Progenitor cell of endocrine pancreas (in vitro differentiated cells): Measurements from ENCODE around the gene LANCL3. TPM values are rescaled to one million over a fixed set of nuclear protein-coding genes. Genes with fewer than 3 reads are reported as not detected.

Experiments
- DNase-seq: peaks from one replicate; pipeline ENCODE4 v3.0.0; 2021; ENCODE audit warnings: low spot score; ENCODE audit not compliant: unreplicated experiment
- H3K27ac Mint-ChIP-seq: 2 replicates; pipeline ENCODE4 v1.8.0; 2021; ENCODE audit warnings: mild to moderate bottlenecking, moderate library complexity, mixed read lengths
- H3K27me3 Mint-ChIP-seq: 2 replicates; pipeline ENCODE4 v1.8.0; 2021; ENCODE audit warnings: mixed read lengths
- H3K36me3 Mint-ChIP-seq: 2 replicates; pipeline ENCODE4 v1.8.0; 2022; ENCODE audit warnings: mixed read lengths; ENCODE audit not compliant: insufficient read depth
- H3K4me1 Mint-ChIP-seq: 2 replicates; pipeline ENCODE4 v1.8.0; 2021; ENCODE audit warnings: low read depth, mixed read lengths
- H3K4me3 Mint-ChIP-seq: 2 replicates; pipeline ENCODE4 v1.8.0; 2021; ENCODE audit warnings: low read depth, mild to moderate bottlenecking, moderate library complexity, mixed read lengths
- H3K9me3 Mint-ChIP-seq: 2 replicates; pipeline ENCODE4 v1.8.0; 2021; ENCODE audit warnings: low read depth, mixed read lengths
- CTCF ChIP-seq: fragments of 200-600 bp; sonication (generic); IDR thresholded peaks from one replicate; pipeline ENCODE4 v1.5.0; 2021; ENCODE audit warnings: antibody characterized with exemption, mild to moderate bottlenecking; ENCODE audit not compliant: unreplicated experiment
- total RNA-seq: library from RNA; stranded (reverse); gene quantifications from 2 replicates; pipeline ENCODE4 v1.2.1, GENCODE V29; 2021

LANCL3 gene
- total RNA-seq, 1 donor from 2014 or later = 0.19 TPM

GRCh38 chrX:37690119-37690518 lies 118.7 kb downstream of the LANCL3 start:
- Mint-ChIP-seq H3K27ac (no peak overlapping the region), H3K4me1 (no peaks in the 10 kb centered on the region), H3K27me3 (peaks cover 10% of the 10 kb centered on the region), H3K4me3 (no peak overlapping the region), H3K36me3 (no peaks in the 10 kb centered on the region), H3K9me3 (peaks cover 3% of the 10 kb centered on the region)
- TF ChIP-seq CTCF = no peak
- no peak for DNase-seq

- no peak for TF ChIP-seq CTCF
- Mint-ChIP-seq H3K27ac (no peak overlapping the region), H3K9me3 (peaks cover 9% of the 10 kb centered on the region), H3K36me3 (no peaks in the 10 kb centered on the region), H3K27me3 (no peaks in the 10 kb centered on the region), H3K4me1 (no peaks in the 10 kb centered on the region), H3K4me3 (no peak overlapping the region)
- no peak for DNase-seq
Observed at GRCh38 chrX:37692918-37693317, 121.5 kb downstream of the LANCL3 start.

GRCh38 chrX:37697169-37697760 lies 125.8 kb downstream of the LANCL3 start:
- no peak for TF ChIP-seq CTCF
- Mint-ChIP-seq H3K36me3 (no peaks in the 10 kb centered on the region), H3K4me1 (no peaks in the 10 kb centered on the region), H3K27me3 (no peaks in the 10 kb centered on the region), H3K27ac (no peak overlapping the region), H3K4me3 (no peak overlapping the region), H3K9me3 (peaks cover 19% of the 10 kb centered on the region)
- no peak for DNase-seq

- H3K36me3 Mint-ChIP-seq = peaks cover 1% of the 10 kb centered on the region
- H3K27ac Mint-ChIP-seq = no peak overlapping the region
- no peak for TF ChIP-seq CTCF
- H3K4me1 Mint-ChIP-seq = no peaks in the 10 kb centered on the region
- H3K27me3 Mint-ChIP-seq = no peaks in the 10 kb centered on the region
- DNase-seq = no peak
- no peak overlapping the region for H3K4me3 Mint-ChIP-seq
- peaks cover 16% of the 10 kb centered on the region for H3K9me3 Mint-ChIP-seq
Observed at GRCh38 chrX:37701588-37701987, 130.1 kb downstream of the LANCL3 start.

GRCh38 chrX:37711991-37712390 lies 140.5 kb downstream of the LANCL3 start:
- Mint-ChIP-seq H3K4me1 (no peaks in the 10 kb centered on the region), H3K36me3 (peaks cover 3% of the 10 kb centered on the region), H3K9me3 (peaks cover 25% of the 10 kb centered on the region), H3K4me3 (no peak overlapping the region), H3K27me3 (no peaks in the 10 kb centered on the region), H3K27ac (no peak overlapping the region)
- TF ChIP-seq CTCF = no peak
- no peak for DNase-seq
